HepG2 (cell line): ENCODE measurements around the gene STN1. TPM values are rescaled to one million over a fixed set of nuclear protein-coding genes. Genes with fewer than 3 reads are reported as not detected.

ENCODE experiments used
- ADNP ChIP-seq: sonication (generic); formaldehyde crosslinking; IDR thresholded peaks from 2 replicates; pipeline ENCODE4 v1.4.0; 2020; ENCODE audit warnings: missing genetic modification reagents
- CHD4 ChIP-seq: fragments of 200-600 bp; sonication (generic); IDR thresholded peaks from 2 replicates; pipeline ENCODE4 v1.7.0; 2017; ENCODE audit warnings: mild to moderate bottlenecking, low read length, borderline replicate concordance
- NR2F2 ChIP-seq: IDR thresholded peaks from 2 replicates; pipeline ENCODE4 v1.6.1; 2012; ENCODE audit warnings: low read depth, inconsistent platforms, borderline replicate concordance
- POGZ ChIP-seq: sonication (generic); formaldehyde crosslinking; IDR thresholded peaks from 2 replicates; pipeline ENCODE4 v1.4.0; 2020; ENCODE audit warnings: mild to moderate bottlenecking, missing genetic modification reagents
- RBM39 ChIP-seq: fragments of 200-400 bp; formaldehyde crosslinking; IDR thresholded peaks from one replicate; pipeline ENCODE4 v1.6.1; 2018; ENCODE audit warnings: antibody characterized with exemption, mild to moderate bottlenecking, low read depth, low read length; ENCODE audit not compliant: poor library complexity, severe bottlenecking
- ZBTB1 ChIP-seq: sonication (generic); formaldehyde crosslinking; IDR thresholded peaks from 2 replicates; pipeline ENCODE4 v1.4.0; 2020; ENCODE audit warnings: missing genetic modification reagents, borderline replicate concordance
- ZHX2 ChIP-seq, 2 experiments: sonication (generic) in 1 of 2; formaldehyde crosslinking in 1 of 2; IDR thresholded peaks; 2 replicates each; pipeline versions ENCODE4 v1.6.1 to v1.9.0; 2014 to 2022; ENCODE audit warnings: antibody characterized with exemption in 1 of 2, borderline replicate concordance in 1 of 2, inconsistent platforms in 1 of 2, low read depth in 1 of 2, missing genetic modification reagents in 1 of 2
- polyA plus RNA-seq, 8 experiments: library from polyadenylated mRNA; depleted of rRNA in 3 of 8; stranded (reverse) in 7 of 8; unstranded in 1 of 8; fragments of >200 nt; fragmentation: Illumina TruSeq in 4 of 8; extraction: Trizol in 4 of 8; gene quantifications; 2 replicates each; pipeline versions ENCODE4 v1.2.1 to v1.2.3, GENCODE V29; 2011 to 2016; ENCODE audit warnings: low read depth in 4 of 8, missing spikeins in 1 of 8, mixed read lengths in 1 of 8; ENCODE audit not compliant: insufficient read depth in 1 of 8
- total RNA-seq, 5 experiments: library from RNA; depleted of rRNA; stranded (reverse); fragments of >200 nt; fragmentation: Illumina TruSeq; extraction: Trizol; gene quantifications; 2 replicates each; pipeline ENCODE4 v1.2.3, GENCODE V29; 2016; ENCODE audit warnings: low read depth in 1 of 5
- TF ChIP-seq, protein P1 (sequence below): sonication (generic); formaldehyde crosslinking; IDR thresholded peaks from 2 replicates; pipeline ENCODE4 v1.5.0; 2020; ENCODE audit warnings: mild to moderate bottlenecking, missing genetic modification reagents
- TF ChIP-seq, protein P2 (sequence below): sonication (generic); formaldehyde crosslinking; IDR thresholded peaks from 2 replicates; pipeline ENCODE4 v1.8.0; 2023; ENCODE audit warnings: mild to moderate bottlenecking, missing genetic modification reagents
- TF ChIP-seq, protein P3 (sequence below), 2 experiments: IDR thresholded peaks; 2 replicates each; pipeline ENCODE4 v1.6.1; 2011 to 2012; ENCODE audit warnings: low read length in 2 of 2, borderline replicate concordance in 1 of 2, low read depth in 1 of 2, mild to moderate bottlenecking in 1 of 2, moderate library complexity in 1 of 2

Gene STN1
- total and polyA plus RNA-seq, 2 of the 13 experiments (the other 11 are each of a cell fraction or from before 2014, with no cell fraction given), result 17.6 to 22.7 TPM

DNA sequence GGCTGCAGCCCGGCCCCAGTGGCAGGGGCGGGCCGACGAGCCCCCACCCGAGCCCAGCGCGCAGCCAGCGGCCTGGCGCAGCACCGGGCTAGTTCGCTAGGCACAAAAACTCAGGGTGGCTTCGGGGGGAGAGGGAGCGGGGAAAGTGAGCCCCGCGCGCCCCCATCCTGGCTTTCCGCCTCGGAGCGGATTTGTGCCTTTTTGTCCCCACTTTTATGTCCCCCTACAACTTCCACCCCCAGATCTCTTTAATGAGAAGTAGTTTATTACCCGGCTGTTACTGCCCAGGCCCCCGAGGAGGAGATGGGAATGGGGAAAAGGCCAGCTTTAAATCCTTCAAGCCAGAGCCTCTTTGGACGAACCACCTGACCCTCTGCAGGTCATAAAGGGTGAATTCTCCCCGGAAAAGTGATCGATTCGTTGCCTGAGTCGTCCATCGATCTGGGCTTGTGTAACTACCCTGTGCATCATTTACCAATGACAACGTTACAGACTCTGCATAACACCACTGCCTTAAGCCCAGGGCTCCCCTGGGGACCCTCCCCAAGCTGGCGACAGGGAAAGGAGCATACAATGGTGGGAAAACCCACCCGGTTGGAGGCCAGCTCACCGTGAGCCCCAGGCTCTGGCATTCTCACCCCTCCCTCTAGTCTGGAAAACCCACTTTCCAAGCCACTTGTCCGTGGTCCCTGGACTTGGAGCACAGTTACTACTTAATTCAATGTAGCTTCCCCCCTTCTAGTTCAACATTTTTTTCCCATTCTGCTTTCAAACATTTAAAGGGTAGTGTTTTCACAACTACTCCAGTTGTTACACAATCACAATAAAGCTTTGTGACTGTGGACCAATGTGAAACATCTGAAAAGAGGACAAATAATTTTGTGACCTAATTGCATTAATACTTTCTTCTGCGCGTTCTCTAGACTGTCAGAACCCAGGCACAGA lies 61.9 kb downstream of the STN1 start (continued):
- no peak for TF ChIP-seq ZHX2 (IDR thresholded peaks at IDR 0.05; ENCODE audit: low read depth)
- TF ChIP-seq ZHX2 (CRISPR knock-in tag; IDR thresholded peaks at IDR 0.05; ENCODE audit: borderline replicate concordance), result no peak
- no peak for TF ChIP-seq ZBTB1 (CRISPR knock-in tag)
- peak; percentile 92 for TF ChIP-seq NR2F2
- TF ChIP-seq CHD4, result no peak
- no peak for TF ChIP-seq ADNP (CRISPR knock-in tag)
- TF ChIP-seq, protein P1, sequence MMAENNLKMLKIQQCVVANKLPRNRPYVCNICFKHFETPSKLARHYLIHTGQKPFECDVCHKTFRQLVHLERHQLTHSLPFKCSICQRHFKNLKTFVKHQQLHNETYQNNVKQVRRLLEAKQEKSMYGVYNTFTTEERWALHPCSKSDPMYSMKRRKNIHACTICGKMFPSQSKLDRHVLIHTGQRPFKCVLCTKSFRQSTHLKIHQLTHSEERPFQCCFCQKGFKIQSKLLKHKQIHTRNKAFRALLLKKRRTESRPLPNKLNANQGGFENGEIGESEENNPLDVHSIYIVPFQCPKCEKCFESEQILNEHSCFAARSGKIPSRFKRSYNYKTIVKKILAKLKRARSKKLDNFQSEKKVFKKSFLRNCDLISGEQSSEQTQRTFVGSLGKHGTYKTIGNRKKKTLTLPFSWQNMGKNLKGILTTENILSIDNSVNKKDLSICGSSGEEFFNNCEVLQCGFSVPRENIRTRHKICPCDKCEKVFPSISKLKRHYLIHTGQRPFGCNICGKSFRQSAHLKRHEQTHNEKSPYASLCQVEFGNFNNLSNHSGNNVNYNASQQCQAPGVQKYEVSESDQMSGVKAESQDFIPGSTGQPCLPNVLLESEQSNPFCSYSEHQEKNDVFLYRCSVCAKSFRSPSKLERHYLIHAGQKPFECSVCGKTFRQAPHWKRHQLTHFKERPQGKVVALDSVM (CRISPR knock-in tag), result peak; percentile 39; the same call in 1 of the 2 replicates
- peak; percentile 43; the same call in 1 of the 2 replicates for TF ChIP-seq POGZ
- TF ChIP-seq, protein P2, sequence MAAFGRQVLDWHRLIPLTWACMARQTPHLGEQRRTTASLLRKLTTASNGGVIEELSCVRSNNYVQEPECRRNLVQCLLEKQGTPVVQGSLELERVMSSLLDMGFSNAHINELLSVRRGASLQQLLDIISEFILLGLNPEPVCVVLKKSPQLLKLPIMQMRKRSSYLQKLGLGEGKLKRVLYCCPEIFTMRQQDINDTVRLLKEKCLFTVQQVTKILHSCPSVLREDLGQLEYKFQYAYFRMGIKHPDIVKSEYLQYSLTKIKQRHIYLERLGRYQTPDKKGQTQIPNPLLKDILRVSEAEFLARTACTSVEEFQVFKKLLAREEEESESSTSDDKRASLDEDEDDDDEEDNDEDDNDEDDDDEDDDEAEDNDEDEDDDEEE (CRISPR knock-in tag), result no peak
- TF ChIP-seq, protein P3, sequence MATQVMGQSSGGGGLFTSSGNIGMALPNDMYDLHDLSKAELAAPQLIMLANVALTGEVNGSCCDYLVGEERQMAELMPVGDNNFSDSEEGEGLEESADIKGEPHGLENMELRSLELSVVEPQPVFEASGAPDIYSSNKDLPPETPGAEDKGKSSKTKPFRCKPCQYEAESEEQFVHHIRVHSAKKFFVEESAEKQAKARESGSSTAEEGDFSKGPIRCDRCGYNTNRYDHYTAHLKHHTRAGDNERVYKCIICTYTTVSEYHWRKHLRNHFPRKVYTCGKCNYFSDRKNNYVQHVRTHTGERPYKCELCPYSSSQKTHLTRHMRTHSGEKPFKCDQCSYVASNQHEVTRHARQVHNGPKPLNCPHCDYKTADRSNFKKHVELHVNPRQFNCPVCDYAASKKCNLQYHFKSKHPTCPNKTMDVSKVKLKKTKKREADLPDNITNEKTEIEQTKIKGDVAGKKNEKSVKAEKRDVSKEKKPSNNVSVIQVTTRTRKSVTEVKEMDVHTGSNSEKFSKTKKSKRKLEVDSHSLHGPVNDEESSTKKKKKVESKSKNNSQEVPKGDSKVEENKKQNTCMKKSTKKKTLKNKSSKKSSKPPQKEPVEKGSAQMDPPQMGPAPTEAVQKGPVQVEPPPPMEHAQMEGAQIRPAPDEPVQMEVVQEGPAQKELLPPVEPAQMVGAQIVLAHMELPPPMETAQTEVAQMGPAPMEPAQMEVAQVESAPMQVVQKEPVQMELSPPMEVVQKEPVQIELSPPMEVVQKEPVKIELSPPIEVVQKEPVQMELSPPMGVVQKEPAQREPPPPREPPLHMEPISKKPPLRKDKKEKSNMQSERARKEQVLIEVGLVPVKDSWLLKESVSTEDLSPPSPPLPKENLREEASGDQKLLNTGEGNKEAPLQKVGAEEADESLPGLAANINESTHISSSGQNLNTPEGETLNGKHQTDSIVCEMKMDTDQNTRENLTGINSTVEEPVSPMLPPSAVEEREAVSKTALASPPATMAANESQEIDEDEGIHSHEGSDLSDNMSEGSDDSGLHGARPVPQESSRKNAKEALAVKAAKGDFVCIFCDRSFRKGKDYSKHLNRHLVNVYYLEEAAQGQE (IDR thresholded peaks at IDR 0.05; ENCODE audit: borderline replicate concordance in 1 of 2, low read depth in 1 of 2, low read length in 2 of 2), result 0 out of 4 replicates have a peak, but pooled peaks of 1 of the 2 experiments have one; percentile 41
- no peak for TF ChIP-seq RBM39
